HL-60/S4 treated with retinoic acid at 250 ng/mL for 4 days and 3 days (cell line): ENCODE data around the gene RTN4.

Source experiments
- in situ Hi-C: fragments of 300-500 bp; cut with MboI; formaldehyde crosslinking; loops from 2 replicates; pipeline ENCODE4 v1.7.0; 2022; ENCODE audit warnings: low sequenced_read_pairs

Gene RTN4

GRCh38 chr2:54928719-54929118 lies 121.5 kb downstream of the RTN4 start:
- in situ Hi-C loops: no loop called here

- in situ Hi-C loops: no loop called here
These were observed 122.3 kb downstream of the RTN4 start for GRCh38 chr2:54927751-54928615.

- in situ Hi-C loops: no loop called here
These were observed 123.0 kb downstream of the RTN4 start for GRCh38 chr2:54927085-54927750.

- in situ Hi-C loops: no loop called here
These were observed 125.2 kb downstream of the RTN4 start for GRCh38 chr2:54925022-54925421.

- in situ Hi-C loops: no loop called here
These were observed 126.1 kb downstream of the RTN4 start for GRCh38 chr2:54924121-54924520.
